Transverse colon (tissue), 4 donors: ENCODE data around the gene ADAT1.

ENCODE experiments used
- EP300 ChIP-seq: sonication (generic); formaldehyde crosslinking; IDR thresholded peaks from one replicate; pipeline ENCODE4 v1.6.1; 2017; ENCODE audit warnings: antibody characterized with exemption, low read depth
- POLR2A ChIP-seq: fragments of 450-650 bp; IDR thresholded peaks from one replicate; pipeline ENCODE4 v1.6.1; 2016; ENCODE audit warnings: antibody characterized with exemption, mild to moderate bottlenecking, moderate library complexity
- POLR2AphosphoS5 ChIP-seq, 3 donors: sonication (generic); formaldehyde crosslinking; IDR thresholded peaks; one replicate each; pipeline ENCODE4 v1.6.1; 2016; ENCODE audit warnings: antibody characterized with exemption in 3 of 3
- TF ChIP-seq, protein P1 (sequence below), 5 experiments: fragments of 200-600 bp in 3 of 5; fragments of 450-650 bp in 2 of 5; sonication (generic) in 3 of 5; IDR thresholded peaks; 1 replicate in 2 of 5; 2 replicates in 3 of 5; pipeline ENCODE4 v1.5.1; 2016 to 2017; ENCODE audit warnings: antibody characterized with exemption in 5 of 5, inconsistent platforms in 3 of 5, mild to moderate bottlenecking in 2 of 5, moderate library complexity in 1 of 5

DNA sequence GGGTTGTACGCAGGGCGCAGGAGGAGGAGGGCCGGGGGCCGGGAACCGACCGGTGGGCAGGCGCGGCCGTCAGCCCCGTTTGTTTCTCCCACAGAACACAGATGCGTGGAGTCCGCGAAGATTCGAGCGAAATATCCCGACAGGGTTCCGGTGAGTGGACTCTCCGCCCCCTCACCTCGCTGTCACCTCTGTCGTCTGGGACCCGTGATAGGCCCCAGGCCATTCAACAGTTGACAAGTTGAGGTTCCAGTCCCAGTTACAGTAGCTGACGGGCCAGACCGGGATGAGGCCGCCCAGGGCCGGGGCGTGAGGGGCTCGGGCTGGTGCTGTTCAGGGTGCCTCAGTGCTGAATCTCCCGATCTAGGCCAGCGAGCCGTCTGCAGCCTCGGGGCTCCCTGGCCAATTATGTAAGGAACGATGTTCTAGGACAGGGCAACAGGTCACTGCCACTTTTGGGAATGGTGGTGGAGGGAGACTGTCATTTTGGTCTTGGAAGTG, 56.3 kb downstream of the ADAT1 start:
- TF ChIP-seq POLR2A: no peak
- TF ChIP-seq, protein P1, sequence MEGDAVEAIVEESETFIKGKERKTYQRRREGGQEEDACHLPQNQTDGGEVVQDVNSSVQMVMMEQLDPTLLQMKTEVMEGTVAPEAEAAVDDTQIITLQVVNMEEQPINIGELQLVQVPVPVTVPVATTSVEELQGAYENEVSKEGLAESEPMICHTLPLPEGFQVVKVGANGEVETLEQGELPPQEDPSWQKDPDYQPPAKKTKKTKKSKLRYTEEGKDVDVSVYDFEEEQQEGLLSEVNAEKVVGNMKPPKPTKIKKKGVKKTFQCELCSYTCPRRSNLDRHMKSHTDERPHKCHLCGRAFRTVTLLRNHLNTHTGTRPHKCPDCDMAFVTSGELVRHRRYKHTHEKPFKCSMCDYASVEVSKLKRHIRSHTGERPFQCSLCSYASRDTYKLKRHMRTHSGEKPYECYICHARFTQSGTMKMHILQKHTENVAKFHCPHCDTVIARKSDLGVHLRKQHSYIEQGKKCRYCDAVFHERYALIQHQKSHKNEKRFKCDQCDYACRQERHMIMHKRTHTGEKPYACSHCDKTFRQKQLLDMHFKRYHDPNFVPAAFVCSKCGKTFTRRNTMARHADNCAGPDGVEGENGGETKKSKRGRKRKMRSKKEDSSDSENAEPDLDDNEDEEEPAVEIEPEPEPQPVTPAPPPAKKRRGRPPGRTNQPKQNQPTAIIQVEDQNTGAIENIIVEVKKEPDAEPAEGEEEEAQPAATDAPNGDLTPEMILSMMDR (IDR thresholded peaks at IDR 0.05): no peak
- no peak for TF ChIP-seq POLR2AphosphoS5 (IDR thresholded peaks at IDR 0.05)
- no peak for TF ChIP-seq EP300
